ENCODE data around the gene PGBD5.

PGBD5 gene

GRCh38 chr1:230314142-230314470, 112.0 kb downstream of the PGBD5 start:
- H3K4me3 ChIP-seq (ENCODE audit: low read length): no peak overlapping the region
- no peak for DNase-seq (ENCODE audit: low read depth)
- TF ChIP-seq, protein P1, sequence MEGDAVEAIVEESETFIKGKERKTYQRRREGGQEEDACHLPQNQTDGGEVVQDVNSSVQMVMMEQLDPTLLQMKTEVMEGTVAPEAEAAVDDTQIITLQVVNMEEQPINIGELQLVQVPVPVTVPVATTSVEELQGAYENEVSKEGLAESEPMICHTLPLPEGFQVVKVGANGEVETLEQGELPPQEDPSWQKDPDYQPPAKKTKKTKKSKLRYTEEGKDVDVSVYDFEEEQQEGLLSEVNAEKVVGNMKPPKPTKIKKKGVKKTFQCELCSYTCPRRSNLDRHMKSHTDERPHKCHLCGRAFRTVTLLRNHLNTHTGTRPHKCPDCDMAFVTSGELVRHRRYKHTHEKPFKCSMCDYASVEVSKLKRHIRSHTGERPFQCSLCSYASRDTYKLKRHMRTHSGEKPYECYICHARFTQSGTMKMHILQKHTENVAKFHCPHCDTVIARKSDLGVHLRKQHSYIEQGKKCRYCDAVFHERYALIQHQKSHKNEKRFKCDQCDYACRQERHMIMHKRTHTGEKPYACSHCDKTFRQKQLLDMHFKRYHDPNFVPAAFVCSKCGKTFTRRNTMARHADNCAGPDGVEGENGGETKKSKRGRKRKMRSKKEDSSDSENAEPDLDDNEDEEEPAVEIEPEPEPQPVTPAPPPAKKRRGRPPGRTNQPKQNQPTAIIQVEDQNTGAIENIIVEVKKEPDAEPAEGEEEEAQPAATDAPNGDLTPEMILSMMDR (conservative IDR thresholded peaks at IDR 0.05; ENCODE audit: low read depth, low read length): no peak

DNA sequence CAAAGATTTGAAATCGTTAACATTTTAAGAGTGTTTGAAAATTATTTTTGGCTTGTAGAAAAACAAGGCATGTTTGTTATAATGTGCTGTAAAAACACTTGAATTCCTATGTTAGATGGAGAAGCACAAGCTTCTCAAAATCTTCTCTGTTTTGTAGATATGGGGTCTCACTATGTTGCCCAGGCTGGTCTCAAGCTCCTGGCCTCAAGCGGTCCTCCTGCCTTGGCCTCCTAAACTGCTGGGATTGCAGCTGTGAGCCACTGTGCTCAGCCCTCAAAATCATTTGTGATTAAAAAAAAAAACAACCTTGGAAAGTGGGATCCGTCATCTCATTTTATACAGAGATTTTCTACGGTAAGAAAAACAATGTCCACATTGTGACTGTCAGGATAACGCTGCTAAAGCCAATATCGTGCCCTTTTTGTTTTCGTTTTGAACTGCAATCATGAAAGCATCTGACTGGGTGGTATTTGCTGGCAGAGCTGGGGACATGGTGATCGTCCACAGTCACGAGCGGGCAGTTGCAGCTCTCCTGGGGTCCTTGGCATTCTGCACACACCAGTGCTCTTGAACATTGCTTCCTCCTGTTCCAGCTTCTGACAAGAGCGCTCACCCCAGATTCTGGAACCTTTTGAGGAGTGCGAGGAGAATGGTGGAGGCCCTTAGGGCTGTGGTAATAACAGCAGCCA, 112.5 kb downstream of the PGBD5 start:
- no peak overlapping the region for H3K4me3 ChIP-seq (ENCODE audit: low read length)
- TF ChIP-seq, protein P1 (conservative IDR thresholded peaks at IDR 0.05; ENCODE audit: low read depth, low read length): no peak
- no peak for DNase-seq (ENCODE audit: low read depth)

DNA sequence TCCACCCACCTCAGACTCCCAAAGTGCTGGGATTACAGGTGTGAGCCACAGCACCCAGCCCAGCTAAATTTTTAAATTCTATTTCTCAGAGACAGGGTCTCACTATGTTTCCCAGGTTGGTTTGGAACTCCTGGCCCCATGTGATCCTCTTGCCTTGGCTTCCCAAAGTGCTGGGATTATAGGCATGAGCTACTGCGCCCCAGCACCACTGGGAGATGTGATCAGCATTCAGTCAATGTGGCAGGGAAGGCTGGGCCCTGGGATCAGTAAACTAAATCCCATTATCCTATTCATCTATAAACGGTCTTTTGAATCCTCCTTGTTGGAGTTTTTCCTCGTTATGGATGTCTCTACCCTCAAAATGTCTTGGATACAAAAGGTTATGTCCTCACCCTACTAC, 113.5 kb downstream of the PGBD5 start:
- TF ChIP-seq, protein P1 (conservative IDR thresholded peaks at IDR 0.05; ENCODE audit: low read depth, low read length): no peak
- DNase-seq (ENCODE audit: low read depth): no peak
- no peak overlapping the region for H3K4me3 ChIP-seq (ENCODE audit: low read length)

- H3K4me3 ChIP-seq (ENCODE audit: low read length): no peak overlapping the region
- DNase-seq (ENCODE audit: low read depth): no peak
- TF ChIP-seq, protein P1 (conservative IDR thresholded peaks at IDR 0.05; ENCODE audit: low read depth, low read length): peak; percentile 96
Measured at GRCh38 chr1:230310381-230311163, 115.6 kb downstream of the PGBD5 start.

- DNase-seq (ENCODE audit: low read depth): no peak
- H3K4me3 ChIP-seq (ENCODE audit: low read length): no peak overlapping the region
- TF ChIP-seq, protein P1 (conservative IDR thresholded peaks at IDR 0.05; ENCODE audit: low read depth, low read length): no peak
Measured at GRCh38 chr1:230309646-230310177, 116.4 kb downstream of the PGBD5 start.

DNA sequence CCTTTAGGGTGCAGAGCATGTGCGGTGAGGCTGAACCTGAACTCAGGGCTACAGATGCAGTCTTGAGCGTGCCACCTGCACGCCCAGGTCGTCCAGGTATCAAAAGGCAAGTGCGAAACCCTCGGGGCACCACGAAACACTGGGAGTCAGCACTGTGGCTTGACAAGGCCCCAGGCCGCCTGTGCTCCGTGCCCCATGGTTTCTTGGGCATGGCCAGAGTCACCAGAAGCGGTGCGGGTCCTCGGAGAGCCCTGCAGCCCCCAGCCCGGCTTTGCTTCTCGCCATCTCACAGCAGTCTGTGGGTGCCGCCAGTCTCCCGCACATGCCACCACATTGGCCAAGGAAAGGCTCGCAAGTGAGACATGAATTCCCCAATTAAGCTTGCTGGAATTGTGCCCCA, 117.3 kb downstream of the PGBD5 start:
- DNase-seq (ENCODE audit: low read depth): no peak
- H3K4me3 ChIP-seq (ENCODE audit: low read length): no peak overlapping the region
- TF ChIP-seq, protein P1 (conservative IDR thresholded peaks at IDR 0.05; ENCODE audit: low read depth, low read length): no peak

Measured in retinal pigment epithelial cell (primary cell).